ENCODE measurements around the gene DDI1.
"Not testable (repeated sequence)": the region's sequence is repeated elsewhere in the genome, so short reads cannot be mapped to it uniquely, and the experiment has no call there.

The DDI1 gene

GRCh38 chr11:104043142-104043541, 6.7 kb downstream of the DDI1 start:
- DNase-seq, result no peak

- no peak for DNase-seq
Observed at GRCh38 chr11:104043678-104044239, 7.3 kb downstream of the DDI1 start.

DNA sequence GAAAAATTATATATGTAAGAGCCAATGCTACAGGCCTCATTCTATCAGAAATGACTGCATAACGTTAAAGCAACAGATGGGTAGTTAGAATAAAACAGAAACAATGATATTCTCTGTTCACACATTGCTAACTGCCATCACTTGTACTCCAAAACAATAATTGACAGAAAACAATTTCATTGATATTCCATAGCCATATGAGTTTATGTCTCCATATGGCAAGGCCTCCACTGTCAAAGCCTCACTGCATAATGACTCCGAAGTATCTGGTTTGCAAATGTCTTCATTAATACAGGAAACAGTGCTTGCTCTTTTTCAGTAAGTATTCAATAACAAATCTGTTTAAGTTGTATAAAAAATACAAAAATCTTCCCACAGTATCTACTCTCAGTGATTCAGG, 9.9 kb downstream of the DDI1 start:
- DNase-seq, result no peak

- not testable (repeated sequence) for DNase-seq
Observed at GRCh38 chr11:104046858-104047257, 10.4 kb downstream of the DDI1 start.

DNA sequence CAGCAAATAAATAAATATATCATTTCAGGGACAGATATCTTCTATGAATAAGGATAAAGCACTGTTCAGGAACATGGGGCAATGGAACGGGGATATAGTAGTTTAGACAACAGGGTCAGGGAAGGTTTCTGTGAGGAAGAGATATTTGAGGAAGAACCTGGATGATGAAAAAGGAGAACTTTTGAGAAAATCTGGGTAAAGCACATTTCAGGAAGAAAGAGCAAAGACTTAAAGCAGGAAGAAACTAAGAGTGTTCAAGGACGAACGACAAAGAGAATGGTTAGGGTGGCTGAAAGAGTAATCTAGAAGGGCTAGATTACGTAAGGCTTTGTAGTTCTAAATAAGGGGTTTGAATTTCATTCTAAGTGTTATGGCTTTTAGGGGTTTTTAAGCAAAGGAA, 12.7 kb downstream of the DDI1 start:
- no peak for DNase-seq

DNA sequence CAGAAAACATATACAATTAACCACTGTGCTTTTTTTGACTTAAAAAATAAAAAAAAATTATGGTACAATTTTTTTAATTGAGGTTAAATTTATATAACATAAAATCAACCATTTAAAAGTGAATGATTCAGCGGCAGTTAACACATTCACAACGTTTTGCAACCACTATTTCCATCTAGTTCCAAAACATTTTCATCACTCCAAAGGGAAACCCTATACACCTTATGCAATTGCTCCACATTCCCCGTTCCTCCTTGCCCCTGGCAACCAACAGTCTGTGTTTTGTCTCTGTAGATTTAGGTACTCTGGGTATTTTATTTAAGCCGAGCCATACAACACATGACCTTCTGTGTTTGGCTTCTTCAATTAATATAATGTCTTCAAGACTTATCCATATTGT, 15.3 kb downstream of the DDI1 start:
- DNase-seq, result no peak

- DNase-seq, result no peak
Observed at GRCh38 chr11:104053743-104054478, 17.5 kb downstream of the DDI1 start.

DNA sequence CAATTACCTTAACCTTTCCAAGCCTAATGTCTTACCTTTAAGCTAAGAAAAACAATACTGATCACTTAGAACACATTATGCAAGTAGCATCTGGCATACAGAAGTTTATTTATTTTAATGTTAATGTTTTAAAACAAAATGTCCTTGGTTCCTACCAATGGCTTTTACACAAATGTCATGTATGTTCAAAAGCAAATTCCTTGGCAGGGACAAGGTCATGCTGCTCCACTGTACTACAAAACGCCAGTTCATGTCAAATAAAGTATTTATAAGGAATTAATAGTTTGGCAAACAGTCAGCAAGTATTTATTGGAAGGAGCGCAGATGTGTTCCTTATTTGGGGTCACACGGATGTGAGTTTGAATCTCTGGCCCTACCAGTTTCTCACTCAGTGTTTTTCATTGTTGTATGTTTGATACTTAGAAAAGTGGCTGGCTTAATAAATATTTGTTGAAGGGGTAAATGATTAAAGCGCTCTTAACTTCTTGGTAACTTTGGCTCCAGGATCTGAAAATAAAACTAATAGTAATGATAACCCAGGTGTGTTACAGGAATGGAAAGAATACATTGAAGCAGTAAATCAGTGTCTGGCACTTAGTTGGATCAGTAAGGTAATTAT, 18.6 kb downstream of the DDI1 start:
- DNase-seq, result no peak

GRCh38 chr11:104055596-104055995, 19.2 kb downstream of the DDI1 start:
- DNase-seq, result no peak

DNA sequence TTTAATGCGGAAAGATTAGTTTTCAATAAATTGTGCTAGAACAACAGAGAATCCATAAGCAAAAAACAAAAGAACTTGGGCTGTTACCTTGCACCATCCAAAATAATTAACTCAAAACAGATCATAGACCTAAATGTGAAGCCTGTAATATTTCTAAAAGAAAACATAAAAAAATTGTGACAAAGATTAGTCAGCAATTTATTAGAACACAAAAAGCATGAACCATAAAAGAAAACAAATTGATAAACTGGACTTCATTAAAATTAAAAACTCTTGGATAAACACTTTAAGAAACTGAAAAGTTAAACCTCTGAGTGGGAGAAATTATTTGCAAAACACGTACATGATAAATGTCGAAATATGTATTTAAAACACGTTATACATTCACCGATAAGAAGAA, 21.5 kb downstream of the DDI1 start:
- no peak for DNase-seq

DNA sequence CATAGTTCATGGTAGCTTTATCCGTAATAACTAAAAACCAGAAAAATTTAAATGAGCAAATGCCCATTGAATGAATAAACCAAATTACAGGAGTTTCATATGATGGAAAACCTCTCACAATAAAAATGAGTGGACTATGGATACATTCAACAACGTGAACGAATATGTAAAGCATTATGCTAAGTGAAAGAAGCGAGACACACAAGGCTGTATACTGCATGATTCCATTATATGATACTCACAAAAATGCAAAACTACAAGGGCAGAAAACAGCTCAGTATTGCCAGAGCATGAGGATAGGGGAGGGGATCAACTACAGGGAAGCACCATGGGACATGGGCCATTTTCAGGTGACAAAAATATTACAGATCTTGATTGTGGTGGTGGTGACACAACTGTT, 22.2 kb downstream of the DDI1 start:
- DNase-seq, result no peak

- no peak for DNase-seq
Observed at GRCh38 chr11:104060004-104060794, 23.8 kb downstream of the DDI1 start.

DNA sequence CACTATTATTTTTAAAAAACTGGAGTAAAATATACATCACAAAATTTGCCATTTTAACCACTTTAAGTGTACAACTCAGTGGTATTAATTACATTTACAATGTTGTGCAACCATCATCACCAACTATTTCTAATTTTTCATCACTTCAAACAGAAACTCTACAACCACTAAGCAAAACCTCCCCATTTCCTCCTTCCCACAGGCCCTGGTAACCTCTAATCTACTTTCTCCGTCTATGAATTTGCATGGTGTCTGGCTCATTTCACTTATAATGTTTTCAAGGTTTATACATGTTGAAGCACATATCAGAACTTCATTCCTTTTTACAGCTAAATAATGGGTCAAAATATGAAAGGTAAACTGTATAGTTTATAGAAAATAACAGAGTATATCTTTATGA, 24.4 kb downstream of the DDI1 start:
- no peak for DNase-seq

DNA sequence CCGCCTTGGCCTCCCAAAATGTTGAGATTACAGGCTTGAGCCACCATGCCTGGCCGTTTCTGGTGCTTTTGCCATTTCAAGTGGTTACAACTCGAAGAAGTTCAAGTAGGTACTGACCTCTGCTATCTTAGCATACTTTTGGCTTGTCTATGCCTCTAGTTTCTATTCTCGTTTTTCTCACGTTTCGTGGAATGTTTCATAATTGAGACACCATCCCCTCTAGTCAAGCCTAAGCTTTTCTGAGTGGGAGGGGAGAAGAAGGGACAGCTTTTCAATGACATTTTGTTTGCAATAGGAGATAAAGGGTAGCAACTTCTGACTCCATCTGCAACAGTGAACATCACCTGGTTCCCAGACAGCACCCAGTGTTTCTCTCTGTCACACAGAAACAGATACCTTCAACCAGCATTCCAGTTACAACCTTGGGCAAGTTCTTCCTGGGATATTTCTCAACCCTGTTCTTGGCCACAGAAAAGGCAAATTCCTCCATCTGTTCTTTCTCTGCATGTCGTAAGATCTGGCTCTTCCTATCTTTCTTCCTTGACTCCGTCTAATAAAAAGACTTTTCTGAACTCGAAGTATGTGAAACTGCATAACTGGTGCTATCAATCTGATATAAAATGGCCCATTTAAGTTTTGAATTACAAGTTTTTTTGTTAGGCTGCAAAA, 25.5 kb downstream of the DDI1 start:
- no peak for DNase-seq

DNA sequence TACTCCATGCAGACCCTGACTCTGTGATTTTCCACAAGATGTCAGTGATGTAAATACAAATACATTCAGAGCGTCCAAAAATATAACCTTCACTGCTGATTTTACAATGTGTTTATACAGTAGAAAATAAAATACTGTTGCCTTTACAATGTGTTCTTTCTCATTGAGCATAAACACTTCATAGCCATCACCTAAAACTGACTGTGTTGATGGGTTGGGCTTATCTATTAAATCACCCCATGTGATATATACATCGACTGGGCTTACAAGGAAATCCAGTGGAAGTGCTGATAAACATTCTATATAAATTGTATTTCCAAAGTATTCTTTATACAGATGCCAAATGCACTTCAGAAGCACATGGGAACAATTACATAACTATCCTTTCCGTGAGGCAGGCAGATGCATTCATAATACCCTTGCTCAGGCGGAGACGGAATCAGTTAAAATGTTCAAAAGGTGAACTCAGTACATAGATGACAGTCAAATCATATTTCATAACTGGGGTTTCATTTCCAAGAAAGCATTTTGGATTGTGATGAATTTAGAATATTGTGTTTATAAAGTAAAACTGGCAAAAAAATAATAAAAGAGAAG, 27.7 kb downstream of the DDI1 start:
- DNase-seq, result no peak

- no peak for DNase-seq
Observed at GRCh38 chr11:104067534-104067933, 31.1 kb downstream of the DDI1 start.

GRCh38 chr11:104073950-104074705, 37.7 kb downstream of the DDI1 start:
- no peak for DNase-seq

GRCh38 chr11:104075091-104075490, 38.7 kb downstream of the DDI1 start:
- no peak for DNase-seq

DNA sequence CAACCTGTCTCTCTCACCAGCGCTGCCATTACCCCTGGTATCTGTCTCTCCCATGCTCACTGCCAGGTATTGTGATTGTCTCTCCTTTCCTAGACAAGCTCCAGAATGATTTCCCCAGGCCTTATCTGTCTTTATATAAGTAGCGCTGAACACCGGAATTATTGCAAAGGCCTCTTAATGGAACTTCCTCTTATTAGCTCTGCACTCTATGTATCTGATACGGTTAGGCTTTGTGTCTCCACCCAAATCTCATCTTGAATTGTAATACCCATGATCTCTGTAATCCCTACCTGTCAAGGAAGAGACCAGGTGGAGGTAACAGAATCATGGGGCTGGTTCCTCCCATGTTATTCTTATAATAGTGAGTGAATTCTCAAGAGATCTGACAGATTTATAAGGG, 39.3 kb downstream of the DDI1 start:
- no peak for DNase-seq

GRCh38 chr11:104076455-104076854, 40.0 kb downstream of the DDI1 start:
- no peak for DNase-seq

DNA sequence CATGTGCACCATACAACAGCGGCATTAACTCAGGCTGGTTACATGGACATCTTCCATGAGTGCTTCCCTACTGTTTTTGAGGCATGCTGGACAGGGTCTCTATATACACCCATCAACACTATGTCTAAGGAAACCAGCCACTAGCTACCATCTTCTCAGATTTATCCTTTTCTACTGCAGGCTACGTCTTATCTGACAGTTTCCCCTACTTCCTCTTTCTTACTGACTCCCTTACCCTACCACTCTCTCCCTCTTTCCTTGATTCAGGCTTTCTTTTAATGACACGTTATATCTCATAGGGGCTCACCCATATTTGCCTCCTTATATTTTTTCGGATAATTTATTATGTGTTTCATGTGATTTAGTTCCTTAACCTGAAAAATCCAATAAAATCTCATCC, 41.8 kb downstream of the DDI1 start:
- DNase-seq, result no peak

GRCh38 chr11:104078995-104079394, 42.6 kb downstream of the DDI1 start:
- no peak for DNase-seq

All from activated CD4-positive, alpha-beta T cell treated with anti-CD3 and anti-CD28 coated beads, Interleukin-10, Interleukin-2, amounts not matched to agents 100 ng/mL and 50 ng/mL, durations not matched to agents 16 hours and 8 hours (primary cell).